Cardiac septum (tissue), 1 donor: Measurements from ENCODE around the gene MYMX. TPM values are rescaled to one million over a fixed set of nuclear protein-coding genes. Genes with fewer than 3 reads are reported as not detected.
A peak's percentile ranks its signal among the peaks of the same experiment; 100 is the strongest.

ENCODE experiments used
- DNase-seq: peaks from one replicate; pipeline ENCODE4 v3.0.0-alpha.2; 2020; ENCODE audit warnings: low spot score
- intact Hi-C: fragments of 100-400 bp; cut with DNase I; formaldehyde crosslinking; loops from one replicate; pipeline ENCODE4 v1.14.0; 2022
- total RNA-seq: library from RNA; stranded (reverse); fragmentation: NEBNext Ultra II Directional; extraction: Animal tissue kit (Norgen Biotek cat#: 25700); gene quantifications from one replicate; pipeline ENCODE4 v1.2.1, GENCODE V29; 2021
- donor health status: DM: no; HTN: no; CAD: no.

The MYMX gene
- total RNA-seq, 1 donor from 2014 or later = 0.30 TPM

DNA sequence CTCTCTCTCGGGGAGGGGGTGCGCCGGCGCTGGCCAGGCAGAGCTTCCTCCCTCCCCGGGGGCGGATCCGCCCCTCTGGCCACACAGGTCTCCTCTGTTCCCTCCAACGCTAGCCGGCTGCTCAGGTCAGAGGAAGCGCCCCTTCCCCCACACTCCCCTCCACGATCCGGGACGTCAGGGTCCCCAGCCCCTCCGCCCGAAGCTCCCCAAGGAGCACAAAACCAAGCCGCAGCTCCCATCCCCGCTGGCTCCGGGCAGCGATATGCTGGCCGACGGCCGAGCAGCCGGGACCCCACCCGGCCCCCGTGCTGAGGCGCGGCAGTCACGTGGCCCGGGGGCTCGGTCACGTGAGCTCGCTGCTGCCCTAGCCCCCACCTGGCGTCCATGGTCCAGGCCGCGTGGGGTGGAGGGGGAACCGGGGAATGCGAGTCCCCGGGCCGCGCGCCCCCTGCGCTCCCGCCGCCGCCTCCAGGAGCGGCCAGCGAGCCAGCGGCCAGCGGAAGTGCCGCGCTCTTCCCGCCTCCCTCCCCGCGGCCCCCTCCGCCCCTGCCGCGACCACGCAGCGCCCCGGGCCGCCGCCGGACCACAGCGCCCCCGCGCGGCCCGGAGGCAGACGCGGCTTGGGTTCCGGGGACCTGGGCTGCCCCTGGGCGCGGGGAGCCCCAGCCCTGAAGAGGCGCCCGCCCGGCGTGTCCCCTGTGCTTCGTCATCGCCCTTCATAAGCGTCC, 40.5 kb downstream of the MYMX start, which contains the start of gene SLC35B2:
TSS of gene SLC35B2 (minus strand) at position 504 of the 728 bp plus-strand sequence. CDS start at position 386, 118 bp downstream.
- intact Hi-C loops = loop anchor here (2.0 kb wide), 1 partner anchor 84 kb away; no protein-coding TSS in a partner anchor
- no peak for DNase-seq

- intact Hi-C loops = loop anchor here (2.0 kb wide), 1 partner anchor 85 kb away; no protein-coding TSS in a partner anchor
- no peak for DNase-seq
Observed at GRCh38 chr6:44257753-44258324, 41.1 kb downstream of the MYMX start.

DNA sequence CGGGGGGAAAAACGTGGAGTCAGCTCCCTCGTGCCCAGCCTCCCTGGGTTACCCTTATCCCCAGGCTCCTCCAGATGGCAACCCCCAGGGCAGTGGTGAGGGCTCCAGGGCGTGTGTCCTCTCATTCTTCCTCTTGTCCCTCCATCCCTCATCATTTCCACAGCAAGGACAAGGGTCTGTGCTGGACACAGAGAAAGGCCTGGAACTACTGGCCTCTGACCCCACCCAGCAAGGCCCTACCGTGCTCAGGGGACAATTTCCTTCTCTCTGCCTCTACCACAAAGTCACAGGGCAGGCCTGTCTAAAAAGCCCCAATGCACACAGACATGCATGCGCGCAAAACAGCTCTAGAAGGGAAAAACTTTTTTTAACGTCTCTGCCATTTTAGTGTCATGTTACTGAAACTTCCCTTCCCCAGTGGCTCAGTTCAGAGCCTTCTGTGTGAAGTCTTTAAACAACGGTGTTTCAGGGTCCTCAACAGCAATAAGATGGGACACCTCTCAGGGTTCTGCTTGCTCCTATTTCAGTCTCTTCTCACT, 41.7 kb downstream of the MYMX start:
- no peak for DNase-seq
- intact Hi-C loops = no loop called here

GRCh38 chr6:44258921-44259320, 42.2 kb downstream of the MYMX start:
- no peak for DNase-seq
- intact Hi-C loops = no loop called here

DNA sequence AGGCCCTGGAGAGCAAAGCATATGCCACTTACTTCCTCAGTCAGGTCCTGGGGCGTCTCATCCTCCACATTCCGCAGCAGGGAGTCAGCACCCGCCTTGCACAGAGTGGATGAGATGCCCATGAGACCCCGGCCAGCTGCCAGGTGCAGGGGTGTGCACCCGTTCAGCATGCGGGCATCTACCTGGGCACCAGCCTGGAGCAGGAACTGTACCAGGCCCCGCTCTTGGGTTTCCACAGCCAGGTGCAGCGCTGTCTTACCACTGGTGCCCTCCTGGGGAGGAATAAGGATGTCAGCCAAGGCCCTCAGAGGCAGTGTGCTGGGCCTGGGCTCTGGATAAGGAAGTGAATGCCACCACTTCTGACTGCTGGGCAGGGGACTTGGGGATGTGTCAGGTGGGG, 43.3 kb downstream of the MYMX start:
- intact Hi-C loops = no loop called here
- DNase-seq = no peak

- DNase-seq = no peak
- intact Hi-C loops = no loop called here
Observed at GRCh38 chr6:44260451-44261297, 43.9 kb downstream of the MYMX start.

GRCh38 chr6:44261581-44261980, 44.9 kb downstream of the MYMX start:
- intact Hi-C loops = no loop called here
- DNase-seq = no peak

DNA sequence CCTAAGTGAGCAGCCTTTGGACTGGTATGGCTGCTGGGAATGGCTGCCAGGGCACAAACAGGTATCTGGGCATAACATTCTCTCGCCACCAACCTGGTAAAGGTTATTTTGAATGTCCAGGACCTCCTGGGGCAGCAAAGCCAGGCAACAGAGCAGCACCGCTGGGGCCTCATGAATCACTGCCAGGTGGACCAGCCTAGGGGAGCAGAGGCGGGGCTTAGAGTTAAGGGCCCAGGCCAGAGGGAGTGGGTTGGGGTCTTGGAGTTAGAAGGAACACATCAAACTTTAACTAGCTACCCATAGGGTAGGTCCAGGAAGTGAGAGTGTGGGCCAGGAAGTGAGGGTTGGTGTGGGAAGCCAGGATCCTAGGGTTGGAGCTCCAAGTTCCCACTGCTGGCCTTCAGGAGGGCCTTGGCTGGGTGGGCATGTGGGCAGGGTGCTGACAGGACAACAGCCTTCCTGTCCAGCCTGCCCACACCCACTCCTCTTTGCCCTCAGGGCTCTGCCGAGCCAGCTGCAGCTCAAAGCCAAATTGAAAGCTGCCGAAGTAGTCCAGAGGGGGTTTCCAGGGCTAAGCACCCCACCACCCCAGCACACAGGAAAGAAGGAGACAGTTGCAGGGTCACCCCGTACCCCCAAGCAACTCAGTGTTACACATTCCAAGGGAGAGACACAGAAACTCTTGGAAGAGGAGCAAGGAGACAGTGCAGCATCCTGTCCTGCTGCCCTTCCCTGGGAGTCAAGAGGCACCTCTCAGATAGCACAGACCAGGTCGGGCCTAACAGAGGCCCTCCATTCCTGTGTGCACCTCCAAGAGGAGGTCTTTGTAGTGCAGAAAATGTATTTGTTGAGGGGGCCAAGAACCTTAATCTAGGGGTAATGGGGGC, 46.0 kb downstream of the MYMX start:
- intact Hi-C loops = no loop called here
- DNase-seq = no peak

- intact Hi-C loops = no loop called here
- DNase-seq = no peak
Observed at GRCh38 chr6:44263354-44264100, 46.8 kb downstream of the MYMX start.

DNA sequence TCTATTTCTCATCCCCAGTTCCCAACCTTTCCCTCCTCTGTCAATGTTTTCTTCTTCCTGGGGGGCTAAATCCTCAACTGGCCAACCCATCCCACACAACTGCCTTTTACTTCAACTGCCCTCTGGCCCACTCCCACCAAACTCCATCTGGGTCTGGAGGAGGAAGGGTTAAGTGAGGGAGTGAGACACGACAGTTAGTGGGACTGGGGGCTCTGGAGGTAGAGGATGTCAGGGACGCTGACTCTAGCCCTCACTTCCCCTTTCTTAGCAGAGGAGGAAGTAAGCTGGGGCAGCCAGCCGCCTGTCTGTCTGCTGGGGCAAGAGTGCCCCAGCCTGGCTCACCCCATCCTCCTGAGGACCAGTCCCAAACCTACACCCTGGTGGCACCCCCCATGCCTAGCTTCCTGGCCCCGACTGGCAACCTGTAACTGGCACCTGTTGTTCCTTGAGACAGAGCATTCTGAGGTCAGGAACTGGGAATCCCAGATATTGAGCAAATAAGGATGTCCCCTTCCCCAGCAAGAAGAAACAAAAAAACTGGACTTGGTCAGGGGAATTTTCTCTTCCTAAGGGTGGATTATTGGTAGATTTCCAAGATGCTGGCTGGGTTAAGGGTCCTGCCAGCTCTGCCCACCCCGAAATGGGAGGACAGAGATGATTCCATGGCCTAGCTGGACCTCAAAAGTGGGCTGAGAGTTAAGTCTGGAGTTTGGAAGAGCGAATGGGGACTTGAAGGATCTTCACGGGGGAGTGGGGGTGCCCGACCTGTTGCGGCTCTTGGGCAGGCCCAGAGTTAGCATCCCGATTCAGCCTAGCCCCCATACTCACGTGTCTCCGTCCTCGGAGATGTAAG, 47.7 kb downstream of the MYMX start:
- peak; percentile 88 for DNase-seq
- intact Hi-C loops = loop anchor here (5.0 kb wide), 1 partner anchor 48 kb away; the partner anchor contains the start of gene AARS2

DNA sequence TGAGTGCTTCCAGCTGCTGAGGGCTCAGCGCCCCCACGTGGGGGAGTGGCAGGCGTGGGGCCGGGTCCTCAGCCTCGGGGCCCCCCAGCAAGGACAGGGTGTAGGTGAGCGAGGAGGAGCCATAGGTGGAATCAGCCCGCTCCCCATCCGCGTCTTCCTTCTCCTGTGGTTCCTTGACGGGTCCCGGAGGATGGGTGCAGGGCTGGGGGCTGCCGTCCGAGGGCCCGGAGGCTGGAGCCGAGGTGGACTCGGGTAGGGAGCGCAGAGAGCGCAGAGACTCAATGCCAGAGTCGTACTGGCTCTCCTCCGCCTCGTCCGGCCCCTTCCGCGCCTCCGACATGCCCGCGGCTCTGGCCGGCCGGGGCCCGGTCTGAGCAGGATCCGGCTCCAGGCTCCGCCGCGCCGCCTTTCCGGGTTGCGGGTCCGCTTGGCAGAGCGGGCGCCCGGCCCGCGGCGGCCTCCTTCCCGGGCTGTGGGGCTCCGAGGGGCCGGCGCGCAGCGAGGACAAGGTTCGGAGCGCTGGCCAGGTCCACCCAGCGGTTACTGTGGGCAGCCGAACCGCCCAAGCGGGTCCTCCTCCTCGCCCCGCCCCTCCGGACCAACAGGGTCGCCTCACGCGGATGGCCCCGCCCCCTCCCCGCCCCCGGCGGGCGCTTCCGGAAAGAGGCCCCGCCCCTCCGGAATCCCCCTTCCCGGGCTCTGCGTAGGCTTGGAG, 48.4 kb downstream of the MYMX start, which contains the start of gene NFKBIE:
TSS of gene NFKBIE (minus strand) at position 545 of the 715 bp plus-strand sequence. CDS start at position 340, 205 bp downstream.
- intact Hi-C loops = loop anchor here (5.0 kb wide), 1 partner anchor 47 kb away; the partner anchor contains the start of gene AARS2
- DNase-seq = peak; percentile 97

GRCh38 chr6:44265722-44266233, 49.1 kb downstream of the MYMX start:
- intact Hi-C loops = loop anchor here (5.0 kb wide), 1 partner anchor 47 kb away; the partner anchor contains the start of gene AARS2
- no peak for DNase-seq

GRCh38 chr6:44266347-44266746, 49.6 kb downstream of the MYMX start:
- intact Hi-C loops = loop anchor here (5.0 kb wide), 1 partner anchor 46 kb away; the partner anchor contains the start of gene AARS2
- no peak for DNase-seq

GRCh38 chr6:44267252-44267651, 50.5 kb downstream of the MYMX start:
- intact Hi-C loops = loop anchor here (5.0 kb wide), 1 partner anchor 45 kb away; the partner anchor contains the start of gene AARS2
- DNase-seq = no peak
